ENCODE measurements around the gene JAK1.
A peak's percentile ranks its signal among the peaks of the same experiment; 100 is the strongest.
"Not testable (repeated sequence)": the region's sequence is repeated elsewhere in the genome, so short reads cannot be mapped to it uniquely, and the experiment has no call there.

Gene JAK1

DNA sequence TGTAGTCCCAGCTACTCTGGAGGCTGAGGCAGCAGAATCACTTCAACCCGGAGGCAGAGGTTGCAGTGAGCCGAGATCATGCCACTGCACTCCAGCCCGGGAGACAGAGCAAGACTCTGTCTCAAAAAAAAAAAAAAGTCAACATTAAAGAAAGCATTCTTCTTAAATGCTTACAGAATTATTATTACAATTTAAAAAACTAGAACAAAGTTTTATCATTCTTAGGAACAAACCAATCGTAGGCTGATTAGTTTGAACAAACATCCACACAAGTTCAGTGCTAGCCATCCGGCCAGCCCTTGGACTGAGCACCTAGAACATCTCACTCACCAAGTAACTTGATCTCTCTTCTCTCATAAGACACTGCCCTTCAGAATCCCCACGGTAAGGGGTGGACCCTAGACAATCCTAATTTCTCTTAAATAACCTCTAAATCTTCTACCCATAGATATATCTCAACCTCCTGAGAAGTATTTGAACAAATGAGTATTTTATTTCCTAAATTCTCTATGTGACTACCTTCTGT, 16.0 kb downstream of the JAK1 start:
- DNase-seq (ENCODE audit: low read depth in 2 of 3, low spot score in 1 of 3) = no peak

DNA sequence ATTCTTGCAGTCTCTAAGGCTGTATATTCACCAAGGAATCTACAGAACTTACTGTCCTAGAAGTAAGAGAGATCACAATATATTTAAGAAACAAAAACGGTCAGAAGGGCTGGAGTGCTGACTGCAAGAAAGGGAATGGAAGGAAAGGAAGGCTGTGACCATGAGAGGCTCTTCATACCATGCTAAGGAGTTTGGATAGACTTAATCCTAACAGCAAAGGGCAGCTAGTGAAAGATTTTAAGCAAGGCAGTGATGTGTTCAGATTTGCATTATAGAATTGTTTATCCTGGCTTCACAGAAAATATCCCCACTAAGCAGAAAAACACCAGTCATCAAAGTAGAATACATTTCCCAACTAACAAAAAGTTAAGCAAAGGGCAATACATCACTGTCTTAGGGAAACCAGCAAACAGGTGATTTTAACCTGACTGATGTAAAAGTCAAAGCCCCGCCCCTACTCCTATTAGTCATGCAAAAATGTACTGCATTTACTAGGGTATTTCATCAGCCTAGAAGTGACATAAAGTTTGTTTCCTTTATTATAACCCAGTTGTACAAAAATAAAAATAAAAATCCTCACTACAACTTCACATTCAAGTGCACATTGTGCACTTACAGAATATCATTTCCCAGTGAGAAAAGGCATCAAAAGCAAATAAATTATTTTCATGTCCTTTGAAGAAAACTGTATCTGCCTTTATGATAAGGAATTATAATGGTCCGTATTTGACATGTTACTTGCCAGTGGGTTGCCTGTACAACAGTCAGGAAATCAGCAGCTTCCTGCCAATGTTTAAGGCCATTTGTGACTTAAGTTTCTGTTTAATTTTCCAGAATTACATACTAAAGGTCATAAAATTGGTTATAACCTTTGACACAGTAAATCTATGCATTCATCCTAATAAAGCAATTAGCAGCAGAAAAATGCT, 17.2 kb downstream of the JAK1 start:
- DNase-seq (ENCODE audit: low read depth in 2 of 3, low spot score in 1 of 3) = peak in 1 of 3 donors; percentile 49

DNA sequence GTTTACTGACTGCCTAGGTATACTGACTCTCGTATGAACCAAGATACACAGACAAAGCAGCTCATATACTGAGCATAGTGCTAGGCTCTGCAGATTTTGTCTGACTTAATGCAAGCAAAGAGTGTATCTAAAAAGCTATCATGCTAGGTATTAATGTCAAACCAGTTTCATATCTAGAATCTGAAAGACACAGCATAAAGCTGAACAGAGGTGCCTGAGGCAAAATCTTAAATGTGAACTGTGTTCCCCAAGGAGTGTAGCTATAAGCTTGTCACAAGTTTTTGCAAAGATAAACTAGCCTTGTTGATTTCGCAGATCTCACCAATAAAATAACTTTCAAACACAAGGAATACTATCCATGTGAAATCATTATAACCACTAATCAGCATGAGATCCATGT, 18.1 kb downstream of the JAK1 start:
- DNase-seq (ENCODE audit: low read depth in 2 of 3, low spot score in 1 of 3) = no peak

DNA sequence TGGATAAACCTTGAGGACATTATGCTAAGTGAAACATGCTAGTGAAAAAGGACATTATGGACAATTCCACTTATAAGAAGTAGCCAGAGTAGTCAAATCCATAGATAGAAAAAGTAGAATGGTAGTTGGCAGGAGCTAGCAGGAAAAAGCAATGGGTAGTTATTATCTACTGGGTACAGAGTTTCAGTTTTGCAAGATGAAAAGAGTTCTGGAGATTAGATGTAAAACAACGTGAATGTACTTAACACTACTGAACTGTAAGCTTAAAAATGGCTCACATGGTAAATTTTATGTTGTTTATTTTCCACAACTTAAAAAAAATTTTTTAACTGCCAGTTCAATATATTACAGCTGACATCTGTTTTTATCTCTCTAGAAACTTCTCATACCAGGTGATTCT, 19.4 kb downstream of the JAK1 start:
- DNase-seq (ENCODE audit: low read depth in 2 of 3, low spot score in 1 of 3) = no peak

DNA sequence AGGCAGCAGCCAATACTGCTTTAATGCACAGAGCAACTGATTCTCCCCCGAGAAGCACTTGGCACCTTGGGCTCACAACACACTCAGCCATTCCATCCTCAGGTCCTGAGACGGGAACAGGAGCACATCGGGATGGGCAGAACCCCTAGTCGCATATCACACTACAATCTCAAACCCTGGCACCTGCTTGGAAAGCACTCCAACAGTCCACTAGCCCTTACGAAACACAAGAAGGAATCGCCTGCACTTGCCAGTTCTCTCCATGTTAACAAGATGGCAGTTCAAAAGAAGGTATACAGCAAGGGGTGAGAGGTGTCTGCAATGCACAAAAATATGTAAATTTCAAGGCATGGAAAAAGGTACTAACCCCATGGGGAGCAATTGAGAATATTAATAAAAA, 21.4 kb downstream of the JAK1 start:
- no peak for DNase-seq (ENCODE audit: low read depth in 2 of 3, low spot score in 1 of 3)

DNA sequence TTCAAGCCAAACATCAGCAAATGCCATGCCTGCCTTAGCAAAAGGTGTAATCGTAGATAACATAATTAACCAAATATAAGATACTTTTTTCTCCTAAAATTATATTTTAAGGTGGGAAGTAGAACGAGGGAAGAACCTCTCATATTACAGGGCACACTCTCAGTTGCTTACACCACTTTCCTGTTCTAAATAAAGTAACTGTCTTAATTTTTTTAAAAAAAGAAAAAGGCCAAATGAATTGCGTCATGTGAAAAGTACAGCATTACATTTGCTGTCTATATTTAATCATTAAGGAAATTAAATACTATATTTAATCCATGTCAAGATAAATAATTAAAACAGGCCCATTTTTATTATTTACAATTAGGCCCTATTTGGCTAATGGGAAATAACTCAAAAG, 23.7 kb downstream of the JAK1 start:
- no peak for DNase-seq (ENCODE audit: low read depth in 2 of 3, low spot score in 1 of 3)

DNA sequence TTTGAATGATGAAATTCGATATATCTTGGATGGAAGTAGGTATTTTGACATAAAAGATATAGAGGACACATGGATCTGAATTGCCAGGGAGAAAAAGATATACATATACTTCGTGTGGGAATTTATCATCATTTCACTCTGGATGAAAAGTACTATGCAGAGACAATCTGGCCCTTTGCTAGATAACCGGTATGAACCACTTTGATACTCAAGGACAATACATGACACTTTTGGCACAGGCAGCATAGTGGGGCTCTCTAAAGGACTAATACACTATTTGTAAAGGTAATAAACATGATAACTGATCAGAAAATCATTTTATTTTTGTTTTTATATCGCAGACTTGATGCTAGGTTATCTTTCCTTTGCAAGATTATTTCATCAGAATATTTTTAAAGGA, 24.2 kb downstream of the JAK1 start:
- DNase-seq (ENCODE audit: low read depth in 2 of 3, low spot score in 1 of 3) = no peak

DNA sequence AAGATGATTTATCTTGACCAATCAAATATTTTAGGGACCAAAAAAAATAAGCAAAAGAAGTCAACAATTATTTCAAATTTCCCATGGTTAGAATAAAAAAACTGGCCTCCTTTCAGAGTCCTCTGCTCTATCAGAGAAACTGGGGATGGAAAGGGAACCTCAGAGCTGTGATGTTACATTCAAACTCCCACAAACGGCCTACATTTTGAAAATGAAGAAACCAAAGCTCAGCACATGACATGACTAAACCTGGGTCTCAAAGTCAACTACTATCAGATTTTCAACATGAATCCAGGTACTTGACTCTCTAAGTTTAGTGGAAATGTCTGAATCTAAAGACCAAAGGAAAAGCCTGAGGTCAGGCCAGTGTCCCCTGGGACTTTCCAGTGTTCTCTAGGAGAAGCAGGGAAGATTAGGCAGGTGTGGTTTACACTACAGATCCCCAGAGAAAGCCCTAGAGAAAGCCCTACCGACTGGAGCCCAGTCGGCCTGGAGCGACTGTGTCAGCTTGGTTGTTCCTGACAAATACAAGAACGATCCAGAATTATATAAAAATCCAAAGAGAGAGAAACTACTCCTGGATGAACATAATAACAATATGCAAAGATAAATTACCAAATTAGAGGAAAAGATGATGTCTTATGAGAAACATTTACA, 24.8 kb downstream of the JAK1 start:
- no peak for DNase-seq (ENCODE audit: low read depth in 2 of 3, low spot score in 1 of 3)

DNA sequence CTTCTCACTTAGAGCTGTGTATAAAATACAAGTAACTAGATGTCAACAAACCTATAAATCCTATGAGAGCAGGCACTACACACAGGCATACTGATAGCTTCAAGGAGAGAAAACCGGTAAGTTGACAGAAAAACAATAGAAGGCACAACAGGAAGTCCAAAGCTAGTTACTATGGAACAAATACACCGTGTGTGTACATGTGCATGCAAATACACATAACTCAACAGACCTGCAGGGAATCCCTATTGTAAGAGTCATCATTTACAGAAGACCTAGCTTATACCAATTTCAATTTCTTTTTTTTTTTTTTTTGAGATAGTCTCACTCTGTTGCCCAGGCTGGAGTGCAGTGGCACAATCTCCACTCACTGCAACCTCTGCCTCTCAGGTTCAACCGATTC, 26.3 kb downstream of the JAK1 start:
- no peak for DNase-seq (ENCODE audit: low read depth in 2 of 3, low spot score in 1 of 3)

DNA sequence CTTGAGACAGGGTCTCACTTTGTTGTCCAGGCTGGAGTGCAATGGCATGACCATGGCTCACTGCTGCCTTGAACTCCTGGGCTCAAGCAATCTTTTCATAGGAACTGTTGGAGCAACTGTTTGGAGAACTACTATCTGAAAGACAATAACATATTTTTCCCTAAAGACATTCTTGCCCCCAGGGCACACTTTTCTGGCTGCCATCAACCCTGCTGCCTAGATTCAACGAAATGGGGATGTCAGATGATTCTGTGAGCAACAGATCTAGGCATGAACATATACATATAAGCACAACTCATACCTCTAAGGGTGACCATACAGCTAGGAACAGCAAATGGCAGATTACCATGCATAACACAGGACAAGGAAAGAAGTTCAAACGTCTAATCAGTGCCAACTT, 27.4 kb downstream of the JAK1 start:
- DNase-seq (ENCODE audit: low read depth in 2 of 3, low spot score in 1 of 3) = no peak

DNA sequence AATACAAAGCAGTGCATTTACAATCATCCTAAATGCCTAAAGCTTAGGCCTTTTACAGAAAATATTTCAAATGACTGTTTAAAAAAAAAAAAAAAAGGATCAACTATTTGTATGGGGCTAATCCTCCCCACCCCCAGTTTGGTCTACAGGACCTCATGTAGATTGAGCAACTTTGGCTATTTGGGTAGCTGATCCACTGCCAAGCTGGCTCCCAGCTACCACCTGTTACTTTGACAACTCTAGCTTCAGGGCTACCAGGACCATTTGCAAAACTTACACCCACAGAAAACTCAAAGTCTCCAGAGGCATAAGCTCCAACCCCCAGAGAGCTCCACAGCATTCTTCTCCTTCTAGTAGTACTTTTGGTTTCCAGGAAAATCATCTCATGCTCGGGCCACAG, 29.4 kb downstream of the JAK1 start:
- DNase-seq (ENCODE audit: low read depth in 2 of 3, low spot score in 1 of 3) = no peak

DNA sequence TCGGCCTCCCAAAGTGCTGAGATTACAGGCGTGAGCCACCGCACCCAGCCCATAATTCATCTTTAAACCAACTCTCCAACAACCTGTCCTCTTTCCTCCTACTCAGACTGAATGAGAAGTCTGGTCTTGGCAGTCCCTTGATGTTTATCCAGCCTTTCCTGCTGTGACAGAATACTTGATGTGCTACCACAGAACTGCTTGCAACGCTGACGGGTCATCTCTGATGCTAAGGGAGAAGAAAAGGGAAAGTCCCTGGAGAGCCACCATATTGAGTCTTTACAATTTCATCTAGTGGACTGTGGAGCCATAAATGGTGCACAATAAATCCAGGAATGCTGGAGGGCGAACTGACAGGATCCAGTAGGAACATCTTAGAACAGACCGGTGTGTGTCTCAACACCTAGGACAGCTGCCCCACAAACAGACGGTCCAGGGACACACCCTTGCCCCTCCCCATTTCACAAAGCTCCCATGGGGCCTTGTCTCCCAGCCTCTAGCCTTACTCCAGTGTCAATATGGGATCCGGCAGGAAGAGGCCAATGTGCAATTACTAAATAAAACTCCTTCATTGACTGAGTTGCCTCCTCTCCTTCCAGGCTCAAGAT, 30.7 kb downstream of the JAK1 start:
- no peak for DNase-seq (ENCODE audit: low read depth in 2 of 3, low spot score in 1 of 3)

DNA sequence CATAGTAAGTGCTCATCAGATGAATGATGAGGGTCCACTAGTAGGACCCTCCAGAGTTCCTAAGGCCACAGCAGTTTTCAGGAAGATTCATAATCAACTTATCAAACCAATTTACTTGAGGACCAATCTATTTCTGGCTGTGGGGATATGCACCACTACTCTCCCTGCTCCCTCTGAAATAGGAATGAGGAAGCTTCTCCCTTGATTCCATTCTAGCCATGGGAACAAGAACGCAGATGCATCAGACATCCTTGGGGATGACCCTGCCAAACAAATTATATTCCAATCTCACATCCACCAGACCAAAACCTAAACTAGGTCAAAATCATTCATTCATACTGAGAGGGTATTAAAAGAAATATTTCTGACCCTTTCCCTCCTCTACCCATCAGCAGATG, 31.5 kb downstream of the JAK1 start:
- DNase-seq (ENCODE audit: low read depth in 2 of 3, low spot score in 1 of 3) = no peak

DNA sequence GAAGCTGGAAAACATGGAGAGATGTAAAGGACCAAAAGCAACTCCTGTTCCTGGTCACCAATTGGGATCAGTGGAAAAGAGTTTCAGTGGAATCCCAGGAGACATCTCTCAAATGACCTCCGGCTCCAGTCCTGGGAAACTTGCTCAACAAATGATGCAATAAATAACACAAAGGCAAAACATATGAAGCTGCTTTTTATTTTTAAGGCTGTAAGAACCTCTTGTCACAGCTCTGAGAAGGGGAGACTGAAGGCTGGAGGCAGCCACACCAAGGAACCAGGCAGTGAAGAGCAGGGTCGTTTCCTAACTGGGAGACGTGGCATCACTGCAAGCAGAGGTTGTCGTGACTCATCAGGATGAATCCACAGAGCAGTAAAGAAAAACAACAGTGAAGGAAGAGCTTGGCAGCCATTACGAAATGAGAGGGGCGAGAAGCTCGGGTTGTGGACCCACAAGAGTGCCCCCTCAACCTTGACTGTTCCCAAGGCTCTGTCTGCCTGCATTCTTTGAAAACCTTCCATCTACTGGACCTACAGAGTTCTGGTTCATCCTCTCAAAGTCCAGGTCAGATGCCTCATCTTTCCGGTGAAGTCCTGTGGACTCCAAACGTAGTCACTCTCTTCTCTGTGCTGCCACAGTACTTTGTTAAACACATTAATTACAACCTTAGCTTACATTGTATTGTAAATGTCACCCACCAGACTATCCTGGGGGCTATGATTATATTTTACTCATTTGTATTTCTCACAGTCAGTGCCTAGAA, 32.1 kb downstream of the JAK1 start:
- DNase-seq (ENCODE audit: low read depth in 2 of 3, low spot score in 1 of 3) = no peak

DNA sequence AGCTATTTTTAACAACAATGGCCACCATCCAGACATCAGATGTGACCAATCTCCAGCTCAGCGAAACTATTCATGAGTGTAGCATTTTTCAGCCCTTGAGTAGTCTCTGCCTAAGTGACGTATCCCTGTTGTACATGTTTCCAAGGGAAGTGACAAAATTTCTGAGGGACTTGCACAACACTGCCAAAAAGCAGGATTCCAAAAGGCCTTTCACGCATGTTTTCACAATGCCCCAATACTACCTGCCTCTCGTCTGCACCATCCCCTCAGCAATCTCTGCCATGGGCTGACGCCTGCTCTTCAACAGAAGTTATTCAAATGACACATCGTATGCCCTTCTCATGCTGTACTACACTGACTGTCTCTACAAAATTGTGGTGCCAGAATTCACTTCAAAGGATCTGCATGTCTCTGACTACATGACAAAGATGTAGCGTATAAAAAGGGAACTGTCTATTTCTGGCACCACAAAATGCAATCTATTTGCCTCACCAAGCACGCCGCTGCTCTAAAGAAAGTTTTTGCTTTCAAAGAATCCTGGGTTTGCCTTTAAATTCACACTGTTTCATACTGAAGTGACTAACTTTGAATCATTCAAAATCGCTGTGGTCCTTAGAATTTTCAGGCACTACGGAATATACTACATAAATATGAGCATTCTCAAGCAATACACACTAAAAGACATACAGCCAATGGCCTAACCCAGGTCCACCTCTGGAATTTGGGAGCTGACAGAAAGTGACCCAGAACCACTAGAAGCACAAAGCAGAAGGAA, 32.9 kb downstream of the JAK1 start:
- DNase-seq (ENCODE audit: low read depth in 2 of 3, low spot score in 1 of 3) = no peak

DNA sequence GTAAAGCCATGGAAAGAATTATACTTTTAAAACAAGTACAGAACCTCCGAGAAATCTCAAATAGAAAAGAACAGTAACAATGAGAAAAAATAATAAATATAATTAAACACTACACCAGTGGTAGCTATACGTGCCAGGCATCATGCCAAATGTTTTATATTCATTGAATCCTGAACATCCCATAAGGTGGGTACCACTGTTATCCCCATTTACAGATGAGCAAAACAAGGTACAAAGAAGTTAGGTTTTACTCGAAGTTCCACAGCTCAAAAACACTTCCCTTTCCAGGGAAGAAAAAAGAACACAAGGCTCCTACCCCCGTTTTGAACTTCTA, 33.4 kb downstream of the JAK1 start:
- DNase-seq (ENCODE audit: low read depth in 2 of 3, low spot score in 1 of 3) = no peak

DNA sequence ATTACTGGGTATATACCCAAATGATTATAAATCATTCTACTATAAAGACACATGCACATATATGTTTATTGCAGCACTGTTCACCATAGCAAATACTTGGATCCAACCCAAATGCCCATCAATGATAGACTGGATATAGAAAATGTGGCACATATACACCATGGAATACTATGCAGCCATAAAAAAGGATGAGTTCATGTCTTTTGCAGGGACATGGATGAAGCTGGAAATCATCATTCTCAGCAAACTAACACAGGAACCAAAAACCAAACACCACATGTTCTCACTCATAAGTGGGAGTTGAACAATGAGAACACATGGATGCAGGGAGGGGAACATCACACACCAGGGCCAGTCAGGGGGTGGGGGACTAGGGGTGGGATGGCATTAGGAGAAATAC, 35.7 kb downstream of the JAK1 start:
- DNase-seq (ENCODE audit: low read depth in 2 of 3, low spot score in 1 of 3) = not testable (repeated sequence)

DNA sequence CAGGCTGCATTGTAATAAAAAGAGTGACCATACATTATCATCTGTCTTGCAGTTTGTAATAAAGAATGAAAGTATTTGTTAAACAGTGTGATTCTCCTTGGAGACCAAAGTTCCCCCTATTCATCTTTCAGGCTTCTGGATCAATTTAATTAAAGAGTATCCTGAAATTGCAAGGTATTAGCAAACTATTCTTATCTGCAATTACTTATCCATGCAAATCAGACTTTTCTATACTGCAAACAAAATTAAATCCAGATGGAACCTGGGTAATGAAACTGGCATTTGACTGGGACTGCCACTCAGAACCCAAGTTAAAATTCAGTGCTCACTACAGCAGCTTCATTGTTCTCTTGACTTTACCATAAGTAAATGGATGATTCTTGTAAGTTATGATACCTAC, 37.1 kb downstream of the JAK1 start:
- DNase-seq (ENCODE audit: low read depth in 2 of 3, low spot score in 1 of 3) = no peak

DNA sequence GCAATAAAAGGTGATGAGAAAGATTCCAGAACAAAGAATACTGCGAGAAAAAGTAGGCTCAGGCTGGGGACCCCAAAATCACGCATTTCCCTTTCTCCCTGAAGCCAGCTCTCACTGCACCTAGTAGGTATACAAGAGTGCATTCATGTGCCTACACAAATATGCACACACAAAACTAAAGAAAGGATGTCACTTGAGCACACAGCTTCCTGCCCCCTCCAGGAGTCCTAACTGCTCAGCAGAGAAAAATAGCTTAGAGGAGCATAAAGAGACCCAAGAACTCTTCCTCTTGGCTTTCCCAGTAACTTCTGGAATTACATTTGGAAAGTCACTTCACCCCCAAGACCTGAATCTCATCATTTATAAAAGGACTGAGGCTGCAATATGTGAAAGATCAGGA, 38.0 kb downstream of the JAK1 start:
- no peak for DNase-seq (ENCODE audit: low read depth in 2 of 3, low spot score in 1 of 3)

DNA sequence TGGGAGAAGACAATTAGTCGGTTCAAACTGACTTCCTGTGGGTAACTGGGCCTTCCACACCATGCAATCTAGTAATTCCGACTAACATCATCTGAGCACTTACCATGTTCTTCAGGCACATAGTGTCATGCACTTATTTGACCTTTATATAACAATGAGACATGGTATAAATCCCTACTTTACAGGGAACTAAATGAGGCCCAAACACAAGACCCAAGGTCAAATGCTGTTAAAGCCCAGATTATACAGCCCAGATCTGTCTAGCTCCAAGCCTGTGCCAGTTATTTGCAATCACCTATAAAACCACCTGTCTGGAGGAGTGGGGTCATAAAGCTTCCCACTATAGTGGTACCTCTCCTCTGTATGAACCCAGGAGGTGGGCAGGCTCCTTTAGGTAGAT, 40.8 kb downstream of the JAK1 start:
- DNase-seq (ENCODE audit: low read depth in 2 of 3, low spot score in 1 of 3) = no peak

DNA sequence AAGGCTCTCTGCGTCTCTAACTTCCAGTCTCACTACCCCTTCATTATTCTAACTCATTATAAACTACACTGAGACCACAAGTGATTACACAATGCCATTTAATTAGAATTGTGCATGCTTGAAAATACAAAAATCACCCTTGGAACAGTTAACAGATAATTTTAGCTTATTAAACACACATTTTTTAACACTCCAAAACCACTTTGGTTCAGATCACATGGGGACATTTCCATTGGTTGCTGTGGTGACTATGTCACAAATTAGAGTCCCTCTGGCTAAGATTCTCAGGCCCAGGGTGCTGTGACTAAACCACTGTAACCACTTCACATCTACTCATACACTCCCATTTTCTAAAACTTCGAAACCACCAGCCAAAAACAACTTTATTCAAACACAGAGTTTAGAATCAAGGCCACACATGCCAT, 43.0 kb downstream of the JAK1 start:
- peak in 1 of 3 donors; percentile 21 for DNase-seq (ENCODE audit: low read depth in 2 of 3, low spot score in 1 of 3)
